GM12878 (cell line): ENCODE measurements around the gene EBI3. TPM values are rescaled to one million over a fixed set of nuclear protein-coding genes. Genes with fewer than 3 reads are reported as not detected.

Experiments
- BCL11A ChIP-seq: IDR thresholded peaks from 2 replicates; pipeline ENCODE4 v1.6.1; 2011; ENCODE audit warnings: low read depth, low read length
- CBFB ChIP-seq: IDR thresholded peaks from 2 replicates; pipeline ENCODE4 v1.6.1; 2016; ENCODE audit warnings: antibody characterized with exemption, low read depth
- CBX3 ChIP-seq: fragments of 200-600 bp; sonication (generic); IDR thresholded peaks from 2 replicates; pipeline ENCODE4 v1.6.1; 2016; ENCODE audit warnings: low read depth, borderline replicate concordance
- CEBPZ ChIP-seq: fragments of 150-350 bp; IDR thresholded peaks from 2 replicates; pipeline ENCODE4 v1.6.1; 2016; ENCODE audit warnings: low read depth, low read length
- CREB1 ChIP-seq: IDR thresholded peaks from 2 replicates; pipeline ENCODE4 v1.6.1; 2012; ENCODE audit warnings: low read depth, mild to moderate bottlenecking, inconsistent platforms
- HCFC1 ChIP-seq: fragments of 150-350 bp; IDR thresholded peaks from 2 replicates; pipeline ENCODE4 v1.6.1; 2014; ENCODE audit warnings: low read length
- IKZF1 ChIP-seq: fragments of 450-650 bp; conservative IDR thresholded peaks from 2 replicates; pipeline ENCODE4 v1.6.1; 2017; ENCODE audit warnings: antibody characterized with exemption, mild to moderate bottlenecking
- IRF3 ChIP-seq: fragments of 450-650 bp; IDR thresholded peaks from 2 replicates; pipeline ENCODE4 v1.6.1; 2014; ENCODE audit warnings: mild to moderate bottlenecking
- IRF4 ChIP-seq: IDR thresholded peaks from 2 replicates; pipeline ENCODE4 v1.6.1; 2011; ENCODE audit warnings: low read depth, low read length
- IRF5 ChIP-seq: fragments of 450-650 bp; IDR thresholded peaks from 2 replicates; pipeline ENCODE4 v1.6.1; 2017; ENCODE audit warnings: borderline replicate concordance
- MTA2 ChIP-seq: fragments of 450-650 bp; IDR thresholded peaks from 2 replicates; pipeline ENCODE4 v1.6.1; 2016; ENCODE audit warnings: low read depth, mild to moderate bottlenecking, moderate library complexity
- MXI1 ChIP-seq: fragments of 150-350 bp; IDR thresholded peaks from 2 replicates; pipeline ENCODE4 v1.6.1; 2011; ENCODE audit warnings: low read depth, mild to moderate bottlenecking, inconsistent platforms, low read length, improper control_type of control experiment
- MYC ChIP-seq: IDR thresholded peaks from 2 replicates; pipeline ENCODE4 v1.6.1; 2011; ENCODE audit warnings: mild to moderate bottlenecking, low read length, moderate library complexity, inconsistent platforms; ENCODE audit not compliant: insufficient read depth, insufficient replicate concordance, insufficient read length, severe bottlenecking
- NFYB ChIP-seq: IDR thresholded peaks from 2 replicates; pipeline ENCODE4 v1.6.1; 2011; ENCODE audit warnings: low read depth, mild to moderate bottlenecking, low read length, improper control_type of control experiment, moderate library complexity; ENCODE audit not compliant: insufficient read depth
- NR2C1 ChIP-seq: fragments of 450-650 bp; IDR thresholded peaks from 2 replicates; pipeline ENCODE4 v1.6.1; 2017; ENCODE audit warnings: antibody characterized with exemption, mild to moderate bottlenecking, moderate library complexity
- NR2C2 ChIP-seq: IDR thresholded peaks from 2 replicates; pipeline ENCODE4 v1.6.1; 2011; ENCODE audit warnings: borderline replicate concordance, low read depth; ENCODE audit not compliant: control insufficient read depth, insufficient read length
- NR2F1 ChIP-seq: fragments of 450-650 bp; conservative IDR thresholded peaks from 2 replicates; pipeline ENCODE4 v1.6.1; 2017; ENCODE audit warnings: mild to moderate bottlenecking
- POU2F2 ChIP-seq: IDR thresholded peaks from 3 replicates; pipeline ENCODE4 v1.6.1; 2011; ENCODE audit warnings: low read depth, mild to moderate bottlenecking, low read length, borderline replicate concordance
- SIN3A ChIP-seq: IDR thresholded peaks from 2 replicates; pipeline ENCODE4 v1.6.1; 2012; ENCODE audit warnings: low read depth, low read length, improper control_type of control experiment
- SPI1 ChIP-seq: IDR thresholded peaks from 2 replicates; pipeline ENCODE4 v1.6.1; 2011; ENCODE audit warnings: low read depth, mild to moderate bottlenecking, low read length, moderate library complexity, borderline replicate concordance; ENCODE audit not compliant: insufficient read depth
- YY1 ChIP-seq: IDR thresholded peaks from 2 replicates; pipeline ENCODE4 v1.6.1; 2011; ENCODE audit warnings: low read depth, mild to moderate bottlenecking, low read length
- ZBTB4 ChIP-seq: fragments of 450-650 bp; formaldehyde crosslinking; IDR thresholded peaks from 2 replicates; pipeline ENCODE4 v1.4.0; 2022; ENCODE audit warnings: mild to moderate bottlenecking, moderate library complexity
- polyA plus RNA-seq, 11 experiments: library from polyadenylated mRNA; depleted of rRNA in 4 of 11; unstranded in 6 of 11; stranded (reverse) in 5 of 11; fragments of >200 nt; fragmentation: Nextera tagmentation in 4 of 11; fragmentation: Illumina TruSeq in 1 of 11; extraction: Ambion mirVana in 4 of 11; extraction: Trizol in 1 of 11; gene quantifications; 1 replicate in 1 of 11; 2 replicates in 10 of 11; pipeline versions ENCODE4 v1.2.1 to v1.2.3, GENCODE V29; 2011 to 2016; ENCODE audit warnings: inconsistent platforms in 2 of 11, missing spikeins in 2 of 11, low read depth in 1 of 11
- total RNA-seq, 4 experiments: library from RNA; depleted of rRNA in 3 of 4; stranded (reverse); fragments of >200 nt in 3 of 4; fragmentation: Illumina TruSeq in 1 of 4; extraction: Trizol in 1 of 4; gene quantifications; 2 replicates each; pipeline versions ENCODE4 v1.2.1 to v1.2.3, GENCODE V29; 2013 to 2021

EBI3 gene
- total and polyA plus RNA-seq, 10 of the 15 experiments (the other 5 are each of a cell fraction or from before 2014, with no cell fraction given) = 22.0 to 288 (median 186) TPM

GRCh38 chr19:4182084-4182810, 47.1 kb upstream of the EBI3 start, which contains the start of the genes ANKRD24 and SIRT6 (continued):
- TF ChIP-seq IRF5 = no peak
- TF ChIP-seq CEBPZ = no peak
- TF ChIP-seq YY1 = peak; percentile 91
- no peak; the same call in none of the 2 replicates for TF ChIP-seq CBFB
- TF ChIP-seq NFYB = no peak
- TF ChIP-seq BCL11A = no peak
- peak; percentile 90 for TF ChIP-seq MXI1
- no peak for TF ChIP-seq NR2C1
- peak; percentile 78 for TF ChIP-seq HCFC1
- TF ChIP-seq NR2C2 = no peak
- peak; percentile 35 for TF ChIP-seq IRF3
- TF ChIP-seq CREB1 = peak; percentile 79
- TF ChIP-seq NR2F1 = peak; percentile 59; the same call in 1 of the 2 replicates
- TF ChIP-seq POU2F2 = peak; percentile 66; the same call in 1 of the 3 replicates
- TF ChIP-seq CBX3 = no peak
- TF ChIP-seq MYC = no peak
- TF ChIP-seq ZBTB4 = no peak
- peak; percentile 87 for TF ChIP-seq SIN3A
- no peak for TF ChIP-seq IRF4
- TF ChIP-seq SPI1 = peak; percentile 36; the same call in 1 of the 2 replicates
- no peak for TF ChIP-seq MTA2
- peak; percentile 96 for TF ChIP-seq IKZF1
